GM12801 (cell line): ENCODE results near the gene TMEM150C.

Experiments
- TF ChIP-seq, protein P1 (sequence below): IDR thresholded peaks from one replicate; pipeline ENCODE4 v1.5.1; 2011; ENCODE audit warnings: control low read depth; ENCODE audit not compliant: insufficient read length; ENCODE audit errors: extremely low read depth

The TMEM150C gene

DNA sequence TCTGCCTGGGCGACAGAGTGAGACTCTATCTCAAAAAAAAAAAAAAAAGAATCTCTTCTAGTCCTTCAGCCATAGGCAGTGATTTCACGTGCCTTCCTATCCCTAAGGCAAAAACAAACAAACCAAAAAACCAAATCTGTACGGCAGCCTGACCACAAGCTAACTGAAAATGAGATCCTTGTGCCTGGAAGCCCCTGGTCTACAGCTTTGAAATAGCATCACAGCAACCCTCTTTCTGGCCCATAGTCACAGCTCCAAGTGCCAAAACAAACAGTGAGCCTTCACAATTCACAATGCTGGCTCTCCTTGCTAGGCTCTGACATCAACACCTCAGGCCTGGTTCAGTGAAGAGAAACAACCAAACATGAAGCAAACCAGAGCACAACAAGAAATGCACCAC is 46.1 kb downstream of the TMEM150C start:
- TF ChIP-seq, protein P1, sequence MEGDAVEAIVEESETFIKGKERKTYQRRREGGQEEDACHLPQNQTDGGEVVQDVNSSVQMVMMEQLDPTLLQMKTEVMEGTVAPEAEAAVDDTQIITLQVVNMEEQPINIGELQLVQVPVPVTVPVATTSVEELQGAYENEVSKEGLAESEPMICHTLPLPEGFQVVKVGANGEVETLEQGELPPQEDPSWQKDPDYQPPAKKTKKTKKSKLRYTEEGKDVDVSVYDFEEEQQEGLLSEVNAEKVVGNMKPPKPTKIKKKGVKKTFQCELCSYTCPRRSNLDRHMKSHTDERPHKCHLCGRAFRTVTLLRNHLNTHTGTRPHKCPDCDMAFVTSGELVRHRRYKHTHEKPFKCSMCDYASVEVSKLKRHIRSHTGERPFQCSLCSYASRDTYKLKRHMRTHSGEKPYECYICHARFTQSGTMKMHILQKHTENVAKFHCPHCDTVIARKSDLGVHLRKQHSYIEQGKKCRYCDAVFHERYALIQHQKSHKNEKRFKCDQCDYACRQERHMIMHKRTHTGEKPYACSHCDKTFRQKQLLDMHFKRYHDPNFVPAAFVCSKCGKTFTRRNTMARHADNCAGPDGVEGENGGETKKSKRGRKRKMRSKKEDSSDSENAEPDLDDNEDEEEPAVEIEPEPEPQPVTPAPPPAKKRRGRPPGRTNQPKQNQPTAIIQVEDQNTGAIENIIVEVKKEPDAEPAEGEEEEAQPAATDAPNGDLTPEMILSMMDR = no peak

- TF ChIP-seq, protein P1 = no peak
Measured at GRCh38 chr4:82513382-82513781, 48.4 kb downstream of the TMEM150C start.

DNA sequence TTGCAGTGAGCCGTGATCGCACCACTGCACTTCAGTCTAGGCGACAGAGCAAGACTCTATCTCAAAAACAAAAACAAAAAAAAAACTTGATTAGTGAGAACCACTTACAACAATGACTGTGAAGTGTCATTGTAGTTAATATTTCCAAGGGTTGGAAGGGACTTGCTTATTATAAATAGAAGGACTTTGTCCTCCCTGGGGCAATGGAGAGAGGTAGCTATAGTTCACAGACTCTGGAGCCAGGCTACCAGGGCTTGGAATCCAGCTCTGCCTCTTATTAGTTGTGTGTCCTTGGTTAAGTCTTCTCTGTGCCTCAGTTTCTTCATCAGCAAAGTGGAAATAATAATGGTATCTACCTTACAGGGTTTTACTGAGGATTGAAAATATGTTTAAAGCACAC is 51.6 kb downstream of the TMEM150C start:
- TF ChIP-seq, protein P1 = no peak

GRCh38 chr4:82508806-82509428 is 52.9 kb downstream of the TMEM150C start:
- TF ChIP-seq, protein P1 = no peak

DNA sequence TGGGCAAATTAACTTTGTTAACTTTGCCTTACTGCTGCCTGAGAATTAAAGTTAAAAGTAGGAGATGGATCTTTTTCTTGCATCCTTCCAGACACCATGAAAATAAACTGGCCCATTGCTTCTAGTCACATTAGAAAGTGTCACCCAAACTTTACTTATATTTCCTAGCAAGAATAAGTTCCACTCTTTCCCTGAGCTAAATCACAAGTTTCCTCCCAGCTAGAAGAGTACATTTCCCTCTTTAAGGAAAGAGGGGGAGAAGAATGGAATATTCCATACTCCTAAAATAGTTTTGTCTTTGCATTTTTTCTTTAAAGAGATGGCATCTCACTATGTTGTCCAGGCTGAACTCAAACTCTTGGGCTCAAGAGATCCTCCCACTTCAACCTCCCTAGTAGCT is 53.8 kb downstream of the TMEM150C start:
- TF ChIP-seq, protein P1 = no peak

DNA sequence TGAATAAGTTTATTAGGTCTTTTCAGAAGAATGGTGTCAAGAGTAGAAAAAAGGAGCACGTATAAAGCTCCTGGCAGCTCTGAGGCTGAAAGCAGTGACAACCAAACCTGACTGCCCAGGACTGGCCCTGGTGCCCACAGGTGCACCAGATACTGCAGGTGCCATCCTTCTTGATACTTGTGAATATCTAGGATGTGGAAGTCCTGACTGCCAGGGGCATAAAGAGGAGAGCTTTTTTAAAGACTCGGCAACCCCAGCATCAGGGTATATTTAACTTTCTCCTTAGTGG is 60.7 kb downstream of the TMEM150C start:
- TF ChIP-seq, protein P1 = no peak

DNA sequence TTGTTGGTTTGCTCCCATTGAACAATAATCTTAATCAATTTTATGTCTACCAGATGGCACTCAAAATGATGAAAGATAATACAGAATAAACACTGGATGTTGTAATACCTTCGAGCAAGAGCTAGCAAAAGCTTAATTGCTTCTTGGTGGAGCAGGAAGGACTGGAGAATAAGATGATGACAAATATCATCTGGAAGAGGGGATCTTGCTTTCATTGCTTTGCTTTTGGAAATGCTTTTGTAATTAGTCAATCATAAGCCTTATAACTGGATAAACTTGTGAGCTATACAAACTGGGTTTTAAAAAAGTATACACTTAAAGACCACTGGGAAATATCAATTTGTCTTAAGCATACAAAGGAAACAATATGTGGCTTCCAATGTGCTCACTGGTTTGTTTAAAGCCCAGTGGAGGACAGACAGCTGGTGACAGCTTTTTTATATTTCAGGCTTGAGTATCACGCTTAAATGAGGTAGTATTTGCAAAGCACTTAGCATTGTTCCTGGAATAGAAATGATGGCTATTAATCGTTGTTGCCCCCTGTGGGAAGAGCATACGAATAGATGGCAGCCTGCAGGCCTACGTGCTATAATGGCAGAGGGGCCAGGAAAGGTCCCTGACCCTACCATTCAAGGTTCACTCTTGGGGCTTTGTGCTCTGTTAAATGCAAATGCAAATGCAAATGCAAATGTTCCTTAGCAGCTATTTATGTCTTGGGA is 61.2 kb downstream of the TMEM150C start:
- TF ChIP-seq, protein P1 = no peak
